ENCODE results near the gene KRT39.

- no peak for TF ChIP-seq CTCF (IDR thresholded peaks at IDR 0.05; ENCODE audit: poor library complexity)
- no peak for TF ChIP-seq EZH2 (IDR thresholded peaks at IDR 0.05; ENCODE audit: borderline replicate concordance)
- TF ChIP-seq EZH2phosphoT487 (IDR thresholded peaks at IDR 0.05; ENCODE audit: low read depth, severe bottlenecking, unreplicated experiment): no peak
Observed at GRCh38 chr17:40937384-40937819, 29.3 kb downstream of the KRT39 start, which contains the start of gene KRT23.
